Measurements from ENCODE around the gene ANKRD30B.
"Not testable (repeated sequence)": the region's sequence is repeated elsewhere in the genome, so short reads cannot be mapped to it uniquely, and the experiment has no call there.

DNA sequence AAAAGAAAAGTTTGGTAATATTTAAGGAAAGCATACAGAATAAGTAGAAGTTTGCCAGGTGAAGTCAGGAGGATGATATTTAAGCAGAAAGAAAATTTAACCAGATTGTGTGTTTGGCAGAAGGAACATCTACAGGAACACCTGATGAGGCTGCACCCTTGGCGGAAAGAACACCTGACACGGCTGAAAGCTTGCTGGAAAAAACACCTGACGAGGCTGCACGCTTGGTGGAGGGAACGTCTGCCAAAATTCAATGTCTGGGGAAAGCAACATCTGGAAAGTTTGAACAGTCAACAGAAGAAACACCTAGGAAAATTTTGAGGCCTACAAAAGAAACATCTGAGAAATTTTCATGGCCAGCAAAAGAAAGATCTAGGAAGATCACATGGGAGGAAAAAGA lies 15.6 kb downstream of the ANKRD30B start:
- TF ChIP-seq, protein P1, sequence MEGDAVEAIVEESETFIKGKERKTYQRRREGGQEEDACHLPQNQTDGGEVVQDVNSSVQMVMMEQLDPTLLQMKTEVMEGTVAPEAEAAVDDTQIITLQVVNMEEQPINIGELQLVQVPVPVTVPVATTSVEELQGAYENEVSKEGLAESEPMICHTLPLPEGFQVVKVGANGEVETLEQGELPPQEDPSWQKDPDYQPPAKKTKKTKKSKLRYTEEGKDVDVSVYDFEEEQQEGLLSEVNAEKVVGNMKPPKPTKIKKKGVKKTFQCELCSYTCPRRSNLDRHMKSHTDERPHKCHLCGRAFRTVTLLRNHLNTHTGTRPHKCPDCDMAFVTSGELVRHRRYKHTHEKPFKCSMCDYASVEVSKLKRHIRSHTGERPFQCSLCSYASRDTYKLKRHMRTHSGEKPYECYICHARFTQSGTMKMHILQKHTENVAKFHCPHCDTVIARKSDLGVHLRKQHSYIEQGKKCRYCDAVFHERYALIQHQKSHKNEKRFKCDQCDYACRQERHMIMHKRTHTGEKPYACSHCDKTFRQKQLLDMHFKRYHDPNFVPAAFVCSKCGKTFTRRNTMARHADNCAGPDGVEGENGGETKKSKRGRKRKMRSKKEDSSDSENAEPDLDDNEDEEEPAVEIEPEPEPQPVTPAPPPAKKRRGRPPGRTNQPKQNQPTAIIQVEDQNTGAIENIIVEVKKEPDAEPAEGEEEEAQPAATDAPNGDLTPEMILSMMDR (IDR thresholded peaks at IDR 0.05), result not testable (repeated sequence)
- TF ChIP-seq POLR2A, POLR2AphosphoS5, EP300 (IDR thresholded peaks at IDR 0.05): not testable (repeated sequence)
